Measurements from ENCODE around the gene TPP1. TPM values are rescaled to one million over a fixed set of nuclear protein-coding genes. Genes with fewer than 3 reads are reported as not detected.

TPP1 gene
- total and polyA plus RNA-seq, 2 of the 13 experiments (the other 11 are each of a cell fraction or from before 2014, with no cell fraction given) = 13.9 to 74.6 TPM

DNA sequence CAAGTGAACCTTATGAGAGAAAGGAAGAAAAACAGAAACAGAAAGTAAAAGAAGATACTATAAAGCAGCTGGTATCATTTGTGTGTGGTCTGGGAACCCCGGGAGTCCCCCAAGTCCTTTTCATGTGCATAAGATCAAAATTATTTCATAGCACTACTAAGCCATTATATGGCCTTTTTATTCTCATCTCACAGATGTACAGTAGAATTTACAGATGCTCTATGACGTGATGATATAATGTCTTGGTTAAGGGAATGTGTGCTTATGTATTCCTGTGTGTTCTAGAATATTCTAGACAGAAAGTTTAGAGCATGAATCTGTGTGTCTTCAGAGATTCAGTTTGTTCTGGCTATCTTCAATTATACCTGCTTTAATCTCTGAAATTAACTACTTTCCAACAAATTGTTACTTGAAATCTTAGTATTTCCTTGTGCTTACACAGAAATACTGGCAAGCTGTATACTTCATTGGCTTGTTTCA, 8.6 kb upstream of the TPP1 start:
- intact Hi-C loops (cut with micrococcal nuclease; ENCODE audit: unreplicated experiment) = no loop called here
- POLR2A ChIA-PET = no interaction called here
- BruUV-seq (replicated peaks) = no TSS peak

More for the DNA sequence above, 8.6 kb upstream of the TPP1 start:
- DNase-seq (ENCODE audit: low spot score) (no peak), FAIRE-seq (no peak), ATAC-seq (no peak)
- peaks cover 21% of the 10 kb centered on the region for H3K4me1 ChIP-seq (ENCODE audit: insufficient read depth, low read length)
- no peak overlapping the region for H3K9ac ChIP-seq (ENCODE audit: insufficient read depth, low read depth, low read length)
- peaks cover 15 to 76% of the 10 kb centered on the region in 2 experiments; a peak in 4 of 5 replicates for H3K27me3 ChIP-seq (ENCODE audit: control insufficient read depth in 1 of 2, insufficient read depth in 2 of 2, low read length in 2 of 2)
- no peak overlapping the region for H3K4me3 ChIP-seq (replicated peaks in 1 of 3; ENCODE audit: insufficient read depth in 1 of 3, low read depth in 2 of 3, low read length in 3 of 3)
- H3K9me3 ChIP-seq (ENCODE audit: low read length) = no peaks in the 10 kb centered on the region
- in situ Hi-C loops (cut with HindIII; ENCODE audit: extremely low pct_ligation_motif_present, low pct_unique_long_range_greater_than_20kb) = no loop called here
- no peaks in the 10 kb centered on the region for H3K36me3 ChIP-seq (replicated peaks in 1 of 2; ENCODE audit: control insufficient read depth in 1 of 2, insufficient read depth in 2 of 2, low read length in 2 of 2)
- no peaks in the 10 kb centered on the region for H3K79me2 ChIP-seq (ENCODE audit: insufficient read depth, low read length)
- no peak overlapping the region for H3K27ac ChIP-seq (ENCODE audit: extremely low read length, insufficient read depth, low read length)
- CTCF ChIA-PET (ENCODE audit: low intra/inter-chr PET ratio, low total read pairs) = no interaction called here
- no peak overlapping the region for H3K4me2 ChIP-seq (ENCODE audit: low read depth, low read length)
- no peak for TF ChIP-seq MZF1 (CRISPR knock-in tag; IDR thresholded peaks at IDR 0.05; ENCODE audit: borderline replicate concordance)
- TF ChIP-seq, protein P1, sequence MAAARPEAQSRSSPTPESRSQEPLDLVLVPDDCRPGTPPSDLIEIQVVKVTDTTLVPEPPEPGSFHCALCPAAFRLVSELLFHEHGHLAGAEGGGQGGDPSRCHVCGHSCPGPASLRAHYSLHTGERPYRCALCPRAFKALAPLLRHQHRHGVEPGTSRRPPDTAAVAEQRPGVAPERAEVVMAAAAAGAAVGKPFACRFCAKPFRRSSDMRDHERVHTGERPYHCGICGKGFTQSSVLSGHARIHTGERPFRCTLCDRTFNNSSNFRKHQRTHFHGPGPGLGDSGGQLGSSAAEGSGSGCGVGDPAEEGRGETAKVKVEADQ (CRISPR knock-in tag; IDR thresholded peaks at IDR 0.05; ENCODE audit: borderline replicate concordance) = no peak
- no peak for TF ChIP-seq ZNF562 (CRISPR knock-in tag; IDR thresholded peaks at IDR 0.05; ENCODE audit: borderline replicate concordance)
- TF ChIP-seq SP140L (CRISPR knock-in tag; IDR thresholded peaks at IDR 0.05; ENCODE audit: borderline replicate concordance) = no peak
- TF ChIP-seq, protein P2, sequence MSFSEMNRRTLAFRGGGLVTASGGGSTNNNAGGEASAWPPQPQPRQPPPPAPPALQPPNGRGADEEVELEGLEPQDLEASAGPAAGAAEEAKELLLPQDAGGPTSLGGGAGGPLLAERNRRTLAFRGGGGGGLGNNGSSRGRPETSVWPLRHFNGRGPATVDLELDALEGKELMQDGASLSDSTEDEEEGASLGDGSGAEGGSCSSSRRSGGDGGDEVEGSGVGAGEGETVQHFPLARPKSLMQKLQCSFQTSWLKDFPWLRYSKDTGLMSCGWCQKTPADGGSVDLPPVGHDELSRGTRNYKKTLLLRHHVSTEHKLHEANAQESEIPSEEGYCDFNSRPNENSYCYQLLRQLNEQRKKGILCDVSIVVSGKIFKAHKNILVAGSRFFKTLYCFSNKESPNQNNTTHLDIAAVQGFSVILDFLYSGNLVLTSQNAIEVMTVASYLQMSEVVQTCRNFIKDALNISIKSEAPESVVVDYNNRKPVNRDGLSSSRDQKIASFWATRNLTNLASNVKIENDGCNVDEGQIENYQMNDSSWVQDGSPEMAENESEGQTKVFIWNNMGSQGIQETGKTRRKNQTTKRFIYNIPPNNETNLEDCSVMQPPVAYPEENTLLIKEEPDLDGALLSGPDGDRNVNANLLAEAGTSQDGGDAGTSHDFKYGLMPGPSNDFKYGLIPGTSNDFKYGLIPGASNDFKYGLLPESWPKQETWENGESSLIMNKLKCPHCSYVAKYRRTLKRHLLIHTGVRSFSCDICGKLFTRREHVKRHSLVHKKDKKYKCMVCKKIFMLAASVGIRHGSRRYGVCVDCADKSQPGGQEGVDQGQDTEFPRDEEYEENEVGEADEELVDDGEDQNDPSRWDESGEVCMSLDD (CRISPR knock-in tag; IDR thresholded peaks at IDR 0.05; ENCODE audit: borderline replicate concordance) = no peak
- no peak for TF ChIP-seq ZNF792 (CRISPR knock-in tag; IDR thresholded peaks at IDR 0.05)
- WGBS (ENCODE audit: low lambda C conversion rate) = 35% methylated on average over 2 of the region's 2 CpGs
- H4K20me1 ChIP-seq (ENCODE audit: insufficient read depth, low read length) = no peaks in the 10 kb centered on the region
- no peak overlapping the region for H2AFZ ChIP-seq (ENCODE audit: low read length)

Data from HepG2 (cell line).